Central memory CD8-positive, alpha-beta T cell (primary cell): ENCODE data around the gene U2AF1.
A peak's percentile ranks its signal among the peaks of the same experiment; 100 is the strongest.
"Not testable (repeated sequence)": the region's sequence is repeated elsewhere in the genome, so short reads cannot be mapped to it uniquely, and the experiment has no call there.

Experiments used
- ATAC-seq: fragments of 150-1000 bp; cut with Tn5 transposase; replicated peaks from 2 replicates; pipeline ENCODE4 v1.10.0; 2022; ENCODE audit warnings: mild to moderate bottlenecking, moderate FRiP score, moderate number of reproducible peaks; ENCODE audit not compliant: poor library complexity, severe bottlenecking; ENCODE audit errors: extremely low read depth
- DNase-seq, 2 donors: peaks; one replicate each; pipeline ENCODE4 v3.0.0; 2021; ENCODE audit warnings: low spot score in 2 of 2
- H3K27ac Mint-ChIP-seq: one replicate; pipeline ENCODE4 v1.8.0; 2022; ENCODE audit warnings: low read depth, mild to moderate bottlenecking, moderate library complexity, mixed read lengths
- H3K27me3 Mint-ChIP-seq: one replicate; pipeline ENCODE4 v1.8.0; 2022; ENCODE audit warnings: mixed read lengths
- H3K36me3 Mint-ChIP-seq: one replicate; pipeline ENCODE4 v1.8.0; 2022; ENCODE audit warnings: mild to moderate bottlenecking, moderate library complexity, mixed read lengths; ENCODE audit not compliant: insufficient read depth
- H3K4me1 Mint-ChIP-seq: one replicate; pipeline ENCODE4 v1.8.0; 2022; ENCODE audit warnings: mixed read lengths
- H3K4me3 Mint-ChIP-seq: one replicate; pipeline ENCODE4 v1.8.0; 2022; ENCODE audit warnings: mild to moderate bottlenecking, moderate library complexity, mixed read lengths
- H3K9me3 Mint-ChIP-seq: one replicate; pipeline ENCODE4 v1.8.0; 2022; ENCODE audit warnings: mixed read lengths

The U2AF1 gene

GRCh38 chr21:43074401-43075169 is 32.8 kb downstream of the U2AF1 start:
- not testable (repeated sequence) for H3K4me3 Mint-ChIP-seq, H3K27me3 Mint-ChIP-seq, H3K36me3 Mint-ChIP-seq, H3K9me3 Mint-ChIP-seq, DNase-seq, ATAC-seq, H3K27ac Mint-ChIP-seq, H3K4me1 Mint-ChIP-seq

- DNase-seq, H3K9me3 Mint-ChIP-seq, H3K27ac Mint-ChIP-seq, H3K27me3 Mint-ChIP-seq, H3K36me3 Mint-ChIP-seq, H3K4me3 Mint-ChIP-seq, ATAC-seq, H3K4me1 Mint-ChIP-seq: not testable (repeated sequence)
These were observed 34.6 kb downstream of the U2AF1 start for GRCh38 chr21:43072742-43073141.

- not testable (repeated sequence) for ATAC-seq, H3K27ac Mint-ChIP-seq, H3K4me1 Mint-ChIP-seq, DNase-seq, H3K27me3 Mint-ChIP-seq, H3K9me3 Mint-ChIP-seq, H3K36me3 Mint-ChIP-seq, H3K4me3 Mint-ChIP-seq
These were observed 37.7 kb downstream of the U2AF1 start for GRCh38 chr21:43069682-43070081.

GRCh38 chr21:43068065-43068464 is 39.3 kb downstream of the U2AF1 start:
- not testable (repeated sequence) for H3K27ac Mint-ChIP-seq, H3K4me3 Mint-ChIP-seq, H3K4me1 Mint-ChIP-seq, DNase-seq, H3K36me3 Mint-ChIP-seq, H3K27me3 Mint-ChIP-seq, H3K9me3 Mint-ChIP-seq, ATAC-seq

- H3K36me3 Mint-ChIP-seq, H3K27me3 Mint-ChIP-seq, ATAC-seq, H3K4me1 Mint-ChIP-seq, H3K27ac Mint-ChIP-seq, H3K9me3 Mint-ChIP-seq, H3K4me3 Mint-ChIP-seq, DNase-seq: not testable (repeated sequence)
These were observed 40.7 kb downstream of the U2AF1 start for GRCh38 chr21:43066690-43067089.

- not testable (repeated sequence) for H3K36me3 Mint-ChIP-seq, H3K27ac Mint-ChIP-seq
These were observed 41.4 kb downstream of the U2AF1 start for GRCh38 chr21:43065991-43066390.

GRCh38 chr21:43064265-43064917 is 43.0 kb downstream of the U2AF1 start:
- H3K4me3 Mint-ChIP-seq, H3K27me3 Mint-ChIP-seq, H3K9me3 Mint-ChIP-seq, H3K27ac Mint-ChIP-seq, H3K36me3 Mint-ChIP-seq, ATAC-seq, DNase-seq, H3K4me1 Mint-ChIP-seq: not testable (repeated sequence)

More at GRCh38 chr21:43065991-43066390, 41.4 kb downstream of the U2AF1 start:
- DNase-seq, H3K9me3 Mint-ChIP-seq, H3K27me3 Mint-ChIP-seq, H3K4me1 Mint-ChIP-seq, H3K4me3 Mint-ChIP-seq, ATAC-seq: not testable (repeated sequence)

GRCh38 chr21:43062955-43063664 is 44.3 kb downstream of the U2AF1 start:
- H3K4me1 Mint-ChIP-seq, H3K9me3 Mint-ChIP-seq, H3K36me3 Mint-ChIP-seq, DNase-seq, H3K4me3 Mint-ChIP-seq, ATAC-seq, H3K27ac Mint-ChIP-seq, H3K27me3 Mint-ChIP-seq: not testable (repeated sequence)

GRCh38 chr21:43053112-43053511 is 54.3 kb downstream of the U2AF1 start:
- not testable (repeated sequence) for DNase-seq, H3K36me3 Mint-ChIP-seq, H3K27ac Mint-ChIP-seq, H3K4me3 Mint-ChIP-seq, H3K9me3 Mint-ChIP-seq, ATAC-seq, H3K4me1 Mint-ChIP-seq, H3K27me3 Mint-ChIP-seq

GRCh38 chr21:43045876-43046821 is 61.2 kb downstream of the U2AF1 start:
- H3K27me3 Mint-ChIP-seq, H3K9me3 Mint-ChIP-seq, H3K4me1 Mint-ChIP-seq, H3K27ac Mint-ChIP-seq, DNase-seq, H3K36me3 Mint-ChIP-seq: not testable (repeated sequence)
- peak; percentile 54 for ATAC-seq
- H3K4me3 Mint-ChIP-seq = peak overlapping the region; percentile 55

GRCh38 chr21:43045165-43045875 is 62.0 kb downstream of the U2AF1 start:
- peak overlapping the region; percentile 55 for H3K4me3 Mint-ChIP-seq
- H3K27ac Mint-ChIP-seq = peak overlapping the region; percentile 68
- peak; percentile 66 for ATAC-seq
- H3K9me3 Mint-ChIP-seq, H3K27me3 Mint-ChIP-seq, H3K36me3 Mint-ChIP-seq, H3K4me1 Mint-ChIP-seq, DNase-seq: not testable (repeated sequence)

- not testable (repeated sequence) for H3K27ac Mint-ChIP-seq, ATAC-seq, DNase-seq, H3K4me1 Mint-ChIP-seq, H3K27me3 Mint-ChIP-seq, H3K9me3 Mint-ChIP-seq, H3K36me3 Mint-ChIP-seq, H3K4me3 Mint-ChIP-seq
These were observed 62.8 kb downstream of the U2AF1 start for GRCh38 chr21:43044547-43044946.
